Measurements from ENCODE around the gene LRRN4.

The LRRN4 gene

GRCh38 chr20:6053776-6054688, at the start of gene LRRN4:
LRRN4 (minus strand) TSS chr20:6054060; CDS start chr20:6052799, 1,261 bp downstream.
- no peak for DNase-seq

- DNase-seq: no peak
These were observed 49.4 kb upstream of the LRRN4 start for GRCh38 chr20:6103301-6103700.

- DNase-seq: no peak
These were observed 47.5 kb upstream of the LRRN4 start for GRCh38 chr20:6101346-6101745.

DNA sequence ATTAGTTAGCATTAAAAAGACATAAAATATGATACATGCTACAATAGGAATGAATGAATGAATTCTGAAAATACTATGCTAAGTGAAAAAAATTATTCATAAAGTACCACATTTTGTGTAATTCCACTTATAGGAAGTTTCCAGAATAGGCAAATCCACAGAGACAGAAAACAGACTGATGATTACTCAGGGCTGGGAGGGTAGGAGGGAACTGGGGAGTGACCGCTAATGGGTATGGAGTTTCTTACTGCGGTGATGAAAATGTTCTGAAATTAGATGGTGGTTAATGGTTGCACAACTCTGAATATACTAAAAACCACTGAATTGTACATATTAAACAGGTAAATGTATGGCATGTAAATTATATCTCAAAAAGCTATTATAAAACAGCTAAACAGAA, 46.4 kb upstream of the LRRN4 start:
- no peak for DNase-seq

DNA sequence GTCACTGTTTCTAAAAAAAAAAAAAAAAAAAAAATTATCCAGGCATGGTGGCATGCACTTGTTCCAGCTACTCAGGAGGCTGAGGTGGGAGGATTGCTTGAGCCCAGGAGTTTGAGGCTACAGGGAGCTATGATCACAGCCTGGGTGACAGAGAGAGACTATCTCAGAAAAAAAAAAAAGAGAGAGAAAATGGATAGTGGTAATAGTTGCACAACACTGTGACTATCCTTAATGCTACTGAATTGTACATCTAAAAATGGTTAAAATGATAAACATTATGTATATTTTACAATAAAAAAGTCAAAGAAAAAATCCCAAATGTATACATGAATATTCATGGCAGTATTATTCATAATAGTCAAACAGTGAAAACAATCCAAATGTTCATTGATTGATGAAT, 46.0 kb upstream of the LRRN4 start:
- no peak for DNase-seq

DNA sequence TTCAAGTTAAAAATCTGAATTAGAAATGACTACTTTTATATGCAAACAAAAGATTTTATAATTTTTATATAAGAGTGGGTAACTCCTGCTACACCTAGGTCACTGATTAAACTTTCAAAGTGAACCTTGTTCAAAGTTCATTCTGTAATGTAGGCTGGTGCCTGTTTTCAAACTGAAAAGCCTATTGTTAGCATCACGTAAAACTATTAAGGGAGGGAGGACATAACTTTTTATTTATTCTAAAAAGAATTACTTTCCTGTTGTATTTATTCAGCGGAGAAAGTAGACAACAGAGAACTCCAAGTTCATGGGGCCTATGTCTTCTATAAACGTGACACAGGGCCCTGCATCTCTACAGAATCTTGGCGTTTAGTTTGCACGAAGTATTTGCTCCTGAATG, 41.5 kb upstream of the LRRN4 start:
- no peak for DNase-seq

DNA sequence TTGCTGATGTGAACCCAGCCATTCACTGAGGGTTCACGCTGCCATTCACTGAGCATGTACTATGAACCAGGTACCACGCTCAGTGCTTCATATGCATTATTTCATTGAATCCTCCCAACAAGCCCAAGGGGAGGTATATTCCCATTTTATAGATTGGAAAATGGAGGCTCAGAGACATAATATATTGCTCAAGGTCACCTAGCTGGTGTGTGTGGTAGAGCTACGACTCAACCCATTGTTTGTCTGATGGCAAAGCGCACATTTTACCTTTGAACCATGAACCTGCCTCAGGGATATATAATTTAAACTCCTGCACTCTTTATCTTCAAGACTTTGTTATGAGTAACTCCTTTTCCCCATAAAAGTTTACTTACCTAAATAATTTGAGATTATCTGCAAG, 40.7 kb upstream of the LRRN4 start:
- no peak for DNase-seq

GRCh38 chr20:6094063-6094462, 40.2 kb upstream of the LRRN4 start:
- DNase-seq: no peak

DNA sequence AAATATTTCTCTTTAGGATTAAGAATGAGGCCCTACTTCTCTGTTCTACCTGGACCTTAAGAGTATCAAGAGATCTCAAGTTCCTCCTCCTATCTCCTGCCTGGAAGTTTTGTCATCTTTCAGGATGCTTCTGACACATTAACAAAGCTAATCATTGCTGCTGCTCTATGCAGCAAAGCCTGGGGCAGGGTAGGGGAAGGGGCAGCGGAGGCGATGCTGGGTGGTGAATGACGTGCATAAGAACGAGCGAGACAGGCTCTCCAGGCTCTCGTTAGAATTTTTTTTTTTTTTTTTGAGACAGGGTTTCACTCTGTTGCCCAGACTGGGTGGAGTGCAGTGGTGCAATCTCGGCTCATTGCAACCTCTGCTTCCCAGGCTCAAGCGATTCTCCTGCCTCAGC, 37.8 kb upstream of the LRRN4 start:
- no peak for DNase-seq

DNA sequence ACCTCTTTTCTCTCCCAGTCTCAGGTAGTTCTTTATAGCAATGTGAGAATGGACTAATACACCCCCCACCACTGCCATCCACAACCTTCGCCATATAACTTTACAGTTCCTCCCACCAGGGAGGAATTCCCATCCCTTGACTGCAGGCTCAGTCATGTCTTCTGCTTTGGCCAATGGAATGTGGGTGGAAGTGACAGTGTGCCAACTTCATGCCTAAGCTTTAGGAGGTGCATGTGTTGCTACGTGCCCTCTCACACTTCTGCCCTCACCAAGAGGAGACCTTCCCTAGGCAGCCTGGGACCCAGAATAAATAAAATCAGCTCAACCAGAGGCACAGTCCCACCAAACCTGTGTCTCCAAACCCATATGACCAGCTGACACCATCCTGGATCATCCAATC, 33.0 kb upstream of the LRRN4 start:
- no peak for DNase-seq

DNA sequence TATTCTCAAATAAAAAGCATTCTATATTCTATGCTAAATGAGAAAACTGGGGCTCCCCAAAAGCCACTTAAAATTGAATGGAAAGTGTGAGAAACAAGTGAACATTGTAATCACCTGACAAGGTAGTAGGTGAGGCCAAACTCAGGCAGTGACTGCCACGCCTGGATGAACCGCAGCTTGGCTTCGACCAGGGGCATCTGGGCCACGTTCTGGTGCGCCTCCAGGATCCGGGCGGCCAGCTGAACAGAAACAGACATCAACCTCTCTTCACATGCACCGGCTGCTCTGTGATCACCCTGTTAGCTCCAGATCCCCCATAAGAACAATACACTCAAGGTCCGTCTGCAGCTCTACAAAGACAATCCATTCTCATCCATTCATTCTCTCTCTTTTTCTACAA, 30.1 kb upstream of the LRRN4 start:
- DNase-seq: no peak

GRCh38 chr20:6081236-6081635, 27.4 kb upstream of the LRRN4 start:
- DNase-seq: no peak

DNA sequence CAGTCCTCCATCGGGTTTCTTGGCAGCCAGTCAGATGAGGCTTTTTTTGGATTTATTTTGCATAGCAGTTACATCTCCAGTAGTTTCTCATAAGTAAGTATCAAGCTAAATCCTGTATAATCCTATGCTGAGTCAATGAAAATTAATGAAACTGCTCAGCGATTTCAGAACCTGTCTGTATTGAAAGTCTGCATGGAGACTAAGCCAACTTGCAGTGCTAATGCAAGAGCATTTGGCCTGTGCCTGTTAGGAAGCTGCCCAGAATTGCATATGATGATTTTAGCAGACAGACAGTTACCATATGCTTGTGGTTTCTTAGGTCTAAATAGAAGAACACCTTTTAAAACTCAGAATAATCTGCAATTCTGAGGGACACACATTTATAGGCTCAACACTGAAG, 25.2 kb upstream of the LRRN4 start:
- DNase-seq: no peak

DNA sequence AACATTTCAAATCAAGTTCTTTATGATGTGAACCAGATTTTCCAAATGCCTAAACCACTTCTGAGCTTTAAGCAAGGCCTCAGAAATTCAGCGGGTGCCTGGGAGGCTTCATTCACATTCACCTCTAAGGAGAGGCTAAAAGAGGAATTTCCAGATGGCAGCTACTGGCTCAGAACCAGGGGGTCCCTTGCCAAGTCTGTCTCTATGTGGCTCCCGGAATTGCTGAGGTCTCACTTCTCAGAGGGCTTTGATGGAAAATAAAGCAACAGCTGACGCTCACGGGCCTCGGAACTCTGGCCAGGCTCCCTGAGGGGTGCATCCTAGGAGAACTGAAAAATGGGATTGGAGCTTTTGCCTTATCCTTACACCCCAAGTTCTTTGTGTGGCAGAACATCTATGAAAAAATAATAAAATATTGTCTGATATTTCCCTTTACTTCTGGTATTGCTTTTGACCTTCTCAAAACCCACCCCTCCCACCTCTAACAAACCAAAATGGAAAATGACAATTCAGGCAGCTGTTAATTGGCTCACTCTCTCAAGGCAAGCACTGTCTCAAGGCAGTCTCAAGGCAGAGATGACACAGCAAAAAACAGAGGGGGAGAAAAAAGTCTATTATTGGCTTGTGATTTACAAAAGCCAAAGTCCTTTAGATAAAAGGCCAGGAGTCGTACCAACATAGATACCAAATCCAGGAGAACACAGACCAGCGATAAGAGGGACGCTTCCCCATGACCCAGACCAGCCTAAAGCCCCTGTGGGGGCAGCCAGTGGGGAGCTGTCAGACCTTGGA, 21.8 kb upstream of the LRRN4 start:
- DNase-seq: no peak

- DNase-seq: no peak
These were observed 20.9 kb upstream of the LRRN4 start for GRCh38 chr20:6074784-6075183.

- DNase-seq: peak; percentile 19
These were observed 20.3 kb upstream of the LRRN4 start for GRCh38 chr20:6074145-6074561.

DNA sequence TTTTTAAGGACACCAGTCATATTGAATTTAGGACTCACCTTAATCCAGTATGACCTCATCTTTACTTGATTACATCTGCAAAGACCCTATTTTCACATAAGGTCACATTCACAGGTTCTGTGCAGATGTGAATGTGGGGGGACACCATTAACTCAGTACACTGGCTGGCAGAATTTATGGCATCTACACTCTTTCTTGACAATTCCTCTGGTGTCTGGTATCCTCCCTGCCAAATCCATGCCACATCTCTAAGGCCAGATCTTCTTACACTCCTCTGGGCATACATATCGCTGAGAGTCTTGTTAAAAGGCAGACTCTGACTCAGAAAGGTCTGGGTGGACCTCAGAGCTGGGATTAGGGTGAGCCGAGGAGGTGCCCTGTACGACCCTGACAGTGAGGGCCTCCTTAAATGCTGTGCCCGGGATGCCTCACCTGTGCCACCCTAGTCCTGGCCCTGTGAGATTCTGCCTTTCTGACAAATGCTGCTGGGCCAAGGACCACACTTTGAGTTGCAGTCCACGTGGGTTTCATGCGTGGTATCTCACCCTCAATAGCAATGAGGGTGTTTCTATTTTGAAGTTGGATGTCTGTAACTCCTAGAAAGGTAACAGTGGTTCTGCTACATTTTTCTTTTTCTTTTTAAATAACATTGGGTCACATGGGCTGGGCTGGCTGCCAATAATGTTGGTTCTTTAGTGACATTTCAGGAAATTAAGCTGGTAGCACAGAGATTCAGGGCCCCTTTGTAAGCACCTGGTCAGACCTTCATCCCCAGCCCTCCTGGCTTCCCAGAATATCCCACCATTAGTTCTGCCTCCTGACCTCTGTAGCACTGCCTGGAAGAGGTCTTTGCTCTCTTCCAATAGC, 17.2 kb upstream of the LRRN4 start:
- no peak for DNase-seq

DNA sequence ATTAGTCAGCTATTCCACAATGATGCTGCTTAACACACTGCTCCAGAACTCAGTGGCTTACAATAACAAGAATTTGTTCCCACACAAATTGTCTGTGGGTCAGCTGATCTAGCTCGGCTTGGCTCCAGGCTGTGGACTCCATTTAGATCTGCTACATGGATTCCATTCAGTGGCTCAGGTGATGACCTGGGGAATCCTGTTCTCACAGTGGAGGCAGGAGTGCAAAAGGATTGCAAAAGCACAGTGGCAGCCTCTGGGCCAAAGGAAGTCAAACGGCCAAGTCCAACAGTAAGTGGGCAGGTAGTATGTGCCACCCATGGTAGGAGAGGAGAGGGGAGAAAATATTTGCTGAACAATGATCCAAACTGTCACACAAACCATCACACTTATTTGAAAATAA, 15.8 kb upstream of the LRRN4 start:
- no peak for DNase-seq

DNA sequence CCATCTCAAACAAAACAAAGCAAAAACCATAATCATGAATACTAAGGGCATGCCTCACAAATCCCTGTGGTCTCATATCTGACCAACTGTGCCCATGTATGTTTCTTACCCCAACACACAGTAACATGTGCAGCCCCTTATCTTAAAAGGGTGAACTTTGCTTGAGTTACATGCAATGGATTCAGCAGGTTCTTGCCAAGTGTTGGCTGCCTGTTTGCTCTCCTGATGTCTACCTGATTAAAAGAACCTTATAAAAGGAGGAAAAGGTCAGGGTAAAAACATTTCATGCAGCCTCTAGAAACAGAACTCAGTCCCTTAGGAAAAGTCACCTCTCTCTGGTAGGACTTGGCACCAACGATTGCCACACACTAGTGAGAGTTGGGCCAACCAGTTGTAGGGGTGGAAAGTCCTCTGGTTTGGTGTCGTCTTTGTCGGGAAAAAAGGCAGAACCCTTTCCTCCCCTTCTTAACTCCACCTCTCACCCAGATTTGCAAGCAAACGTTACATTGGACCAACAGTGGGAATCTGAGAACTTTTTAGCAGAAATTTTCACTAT, 14.0 kb upstream of the LRRN4 start:
- no peak for DNase-seq

- no peak for DNase-seq
These were observed 12.7 kb upstream of the LRRN4 start for GRCh38 chr20:6066582-6066981.

DNA sequence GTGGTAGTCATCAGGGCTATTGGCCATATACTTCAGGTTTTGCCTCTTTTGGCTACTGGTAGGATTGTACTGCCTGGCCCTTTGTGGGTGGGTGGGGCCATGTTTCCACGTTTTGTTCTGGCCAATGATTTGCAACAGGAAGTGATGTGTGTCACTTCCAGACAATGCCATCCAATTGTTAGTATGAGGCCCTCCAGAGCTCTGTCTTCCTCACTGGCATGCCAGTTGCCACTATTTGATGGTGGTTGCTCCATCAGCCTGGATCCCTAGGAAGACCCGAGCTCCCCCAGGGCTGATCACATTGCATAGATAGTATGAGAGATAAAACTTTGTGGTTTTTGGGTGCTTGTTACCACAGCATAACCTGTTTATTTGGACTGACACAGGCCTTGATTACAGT, 7.7 kb upstream of the LRRN4 start:
- DNase-seq: no peak

DNA sequence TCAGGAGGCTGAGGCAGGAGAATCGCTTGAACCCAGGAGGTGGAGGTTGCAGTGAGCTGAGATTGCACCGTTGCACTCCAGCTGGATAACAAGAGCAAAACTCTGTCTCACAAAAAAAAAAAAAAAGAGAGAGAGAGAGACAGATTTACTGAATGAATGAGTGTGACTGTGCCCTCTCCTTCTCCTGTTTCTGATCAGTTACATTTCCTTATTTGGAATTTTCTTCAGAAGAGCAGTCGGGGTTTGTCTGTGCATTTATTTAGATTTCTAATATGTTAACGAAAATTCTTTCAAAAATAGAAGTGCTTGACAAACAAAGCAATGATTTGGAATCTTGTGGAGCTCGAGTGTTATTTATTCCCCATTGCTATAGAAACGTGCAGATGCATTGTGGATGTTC, 6.4 kb upstream of the LRRN4 start:
- DNase-seq: no peak
